Stomach (tissue), 9 donors: ENCODE measurements around the gene PRKN. TPM values are rescaled to one million over a fixed set of nuclear protein-coding genes. Genes with fewer than 3 reads are reported as not detected.

Experiments used
- DNase-seq, 2 donors: peaks; one replicate each; pipeline versions ENCODE4 v3.0.0 to v3.0.0-alpha.2; 2013 to 2019
- H3K27ac ChIP-seq, 5 donors: fragments of 200-600 bp in 4 of 5; sonication (generic) in 4 of 5; one replicate each; pipeline ENCODE4 v1.5.1; 2013 to 2019; ENCODE audit warnings: mild to moderate bottlenecking in 1 of 5, moderate library complexity in 1 of 5
- H3K27me3 ChIP-seq, 3 donors: fragments of 200-600 bp; sonication (generic); one replicate each; pipeline ENCODE4 v1.5.1; 2017 to 2019; ENCODE audit warnings: mixed run types in 1 of 3
- H3K36me3 ChIP-seq, 4 donors: fragments of 200-600 bp; sonication (generic); 1 replicate in 3 of 4; 2 replicates in 1 of 4; pipeline ENCODE4 v1.5.1; 2016 to 2019
- H3K4me1 ChIP-seq, 4 donors: fragments of 200-600 bp; sonication (generic); one replicate each; pipeline ENCODE4 v1.5.1; 2016 to 2019
- H3K4me3 ChIP-seq, 4 donors: fragments of 200-600 bp; sonication (generic) in 3 of 4; one replicate each; pipeline ENCODE4 v1.5.1; 2016 to 2019; ENCODE audit warnings: mild to moderate bottlenecking in 1 of 4
- H3K9me3 ChIP-seq, 4 donors: fragments of 200-600 bp; sonication (generic); one replicate each; pipeline ENCODE4 v1.5.1; 2016 to 2019
- EP300 ChIP-seq: sonication (generic); formaldehyde crosslinking; IDR thresholded peaks from one replicate; pipeline ENCODE4 v1.6.1; 2017; ENCODE audit warnings: antibody characterized with exemption
- POLR2A ChIP-seq, 4 donors: fragments of 450-650 bp; IDR thresholded peaks; one replicate each; pipeline ENCODE4 v1.6.1; 2016; ENCODE audit warnings: antibody characterized with exemption in 4 of 4, control low read depth in 2 of 4, mild to moderate bottlenecking in 1 of 4, moderate library complexity in 1 of 4
- POLR2AphosphoS5 ChIP-seq, 3 donors: sonication (generic); formaldehyde crosslinking; IDR thresholded peaks; one replicate each; pipeline ENCODE4 v1.6.1; 2016; ENCODE audit warnings: antibody characterized with exemption in 3 of 3
- WGBS, 5 donors: extraction: QIAGEN DNeasy Blood & Tissue Kit in 3 of 5; methylation state at CpG; one replicate each; pipeline versions ENCODE4 v1.1.5 to v1.1.7; 2013 to 2018; 5-methylcytosine and 5-hydroxymethylcytosine counted together
- intact Hi-C: fragments of 100-400 bp; cut with DNase I; formaldehyde crosslinking; loops from one replicate; pipeline ENCODE4 v1.15.1; 2023; ENCODE audit warnings: low total_unique reads
- polyA plus RNA-seq, 3 donors: library from polyadenylated mRNA; stranded (reverse); fragments of 200-250 nt; gene quantifications; one replicate each; pipeline ENCODE4 v1.2.3, GENCODE V29; 2013
- total RNA-seq, 5 donors: library from RNA; depleted of rRNA; stranded (reverse); fragments of >200 nt; gene quantifications; one replicate each; pipeline versions ENCODE4 v1.1.0 to v1.2.3, GENCODE V29; 2014 to 2016
- TF ChIP-seq, protein P1 (sequence below), 7 experiments: fragments of 450-650 bp in 4 of 7; fragments of 200-600 bp in 3 of 7; sonication (generic) in 3 of 7; IDR thresholded peaks; one replicate each; pipeline ENCODE4 v1.5.1; 2016 to 2019; ENCODE audit warnings: antibody characterized with exemption in 7 of 7, control low read depth in 2 of 7, mild to moderate bottlenecking in 1 of 7
- donor health status: healthy with polysubstance abuse.
- donor health status: Bipolar disorder and iron deficiency.
- donor health status: healthy.

The PRKN gene
- total and polyA plus RNA-seq, 8 donors, result 0.68 to 19.8 (median 9.5) TPM

DNA sequence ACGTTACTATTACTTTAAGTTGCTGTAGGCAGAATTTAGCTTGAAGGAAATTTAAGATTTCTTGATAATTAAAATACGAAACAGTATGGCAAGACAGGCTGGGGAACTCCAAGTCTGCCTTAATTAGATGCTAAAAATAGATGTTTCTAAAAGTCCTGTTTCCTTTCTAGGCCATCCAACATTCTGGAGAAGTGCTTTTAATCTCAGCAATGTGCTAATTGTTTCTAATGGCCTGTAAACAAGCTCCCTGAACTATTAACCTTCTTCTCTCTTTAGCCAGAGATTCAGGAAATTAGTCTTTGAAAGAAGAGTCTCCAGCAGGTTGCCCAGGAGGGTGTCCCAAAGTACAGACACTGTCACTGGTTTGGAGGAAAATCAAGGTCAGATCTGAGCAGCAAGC lies 776.4 kb downstream of the PRKN start:
- no peak overlapping the region for H3K4me3 ChIP-seq
- intact Hi-C loops, result no loop called here
- no peak overlapping the region for H3K27ac ChIP-seq
- no peak for DNase-seq
- no peaks in the 10 kb centered on the region for H3K27me3 ChIP-seq
- H3K9me3 ChIP-seq, result no peaks in the 10 kb centered on the region
- TF ChIP-seq POLR2AphosphoS5 (IDR thresholded peaks at IDR 0.05) (no peak), EP300 (no peak), POLR2A (IDR thresholded peaks at IDR 0.05) (no peak)
- TF ChIP-seq, protein P1, sequence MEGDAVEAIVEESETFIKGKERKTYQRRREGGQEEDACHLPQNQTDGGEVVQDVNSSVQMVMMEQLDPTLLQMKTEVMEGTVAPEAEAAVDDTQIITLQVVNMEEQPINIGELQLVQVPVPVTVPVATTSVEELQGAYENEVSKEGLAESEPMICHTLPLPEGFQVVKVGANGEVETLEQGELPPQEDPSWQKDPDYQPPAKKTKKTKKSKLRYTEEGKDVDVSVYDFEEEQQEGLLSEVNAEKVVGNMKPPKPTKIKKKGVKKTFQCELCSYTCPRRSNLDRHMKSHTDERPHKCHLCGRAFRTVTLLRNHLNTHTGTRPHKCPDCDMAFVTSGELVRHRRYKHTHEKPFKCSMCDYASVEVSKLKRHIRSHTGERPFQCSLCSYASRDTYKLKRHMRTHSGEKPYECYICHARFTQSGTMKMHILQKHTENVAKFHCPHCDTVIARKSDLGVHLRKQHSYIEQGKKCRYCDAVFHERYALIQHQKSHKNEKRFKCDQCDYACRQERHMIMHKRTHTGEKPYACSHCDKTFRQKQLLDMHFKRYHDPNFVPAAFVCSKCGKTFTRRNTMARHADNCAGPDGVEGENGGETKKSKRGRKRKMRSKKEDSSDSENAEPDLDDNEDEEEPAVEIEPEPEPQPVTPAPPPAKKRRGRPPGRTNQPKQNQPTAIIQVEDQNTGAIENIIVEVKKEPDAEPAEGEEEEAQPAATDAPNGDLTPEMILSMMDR (IDR thresholded peaks at IDR 0.05), result no peak
- peaks cover 0 to 15% (median 0%) of the 10 kb centered on the region in 4 donors for H3K4me1 ChIP-seq
- WGBS, 5 donors, result 54 to 74% (median 59%) methylated on average over 2 of the region's 2 CpGs
- no peaks in the 10 kb centered on the region for H3K36me3 ChIP-seq

DNA sequence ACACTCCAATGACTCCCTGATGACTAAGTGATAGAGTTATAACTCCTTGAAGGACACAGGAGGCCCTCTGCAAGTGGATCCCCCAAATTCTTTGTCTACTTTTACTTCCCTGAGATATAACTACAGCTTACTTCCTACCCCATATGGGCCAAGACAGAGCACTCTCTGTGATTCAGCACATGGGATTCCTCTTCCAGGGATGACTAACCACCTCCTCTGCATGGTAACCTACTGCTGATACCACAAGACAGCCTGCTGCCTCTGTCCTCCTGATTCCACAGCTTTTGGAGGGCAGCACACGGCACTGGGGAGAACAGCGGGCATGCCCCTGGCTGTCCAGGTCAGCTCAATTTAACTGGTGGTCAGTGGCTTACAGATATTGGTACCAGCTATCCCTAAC lies 778.0 kb downstream of the PRKN start:
- Histone ChIP-seq H3K27me3 (no peaks in the 10 kb centered on the region), H3K4me3 (no peak overlapping the region), H3K27ac (no peak overlapping the region), H3K36me3 (no peaks in the 10 kb centered on the region), H3K9me3 (no peaks in the 10 kb centered on the region), H3K4me1 (peaks cover 0 to 11% (median 0%) of the 10 kb centered on the region in 4 donors)
- WGBS, 5 donors, result 94 to 100% (median 98%) methylated on average over 2 of the region's 2 CpGs
- TF ChIP-seq, protein P1 (IDR thresholded peaks at IDR 0.05), result no peak
- TF ChIP-seq POLR2AphosphoS5 (IDR thresholded peaks at IDR 0.05) (no peak), POLR2A (IDR thresholded peaks at IDR 0.05) (no peak), EP300 (no peak)
- intact Hi-C loops, result no loop called here
- DNase-seq, result no peak

DNA sequence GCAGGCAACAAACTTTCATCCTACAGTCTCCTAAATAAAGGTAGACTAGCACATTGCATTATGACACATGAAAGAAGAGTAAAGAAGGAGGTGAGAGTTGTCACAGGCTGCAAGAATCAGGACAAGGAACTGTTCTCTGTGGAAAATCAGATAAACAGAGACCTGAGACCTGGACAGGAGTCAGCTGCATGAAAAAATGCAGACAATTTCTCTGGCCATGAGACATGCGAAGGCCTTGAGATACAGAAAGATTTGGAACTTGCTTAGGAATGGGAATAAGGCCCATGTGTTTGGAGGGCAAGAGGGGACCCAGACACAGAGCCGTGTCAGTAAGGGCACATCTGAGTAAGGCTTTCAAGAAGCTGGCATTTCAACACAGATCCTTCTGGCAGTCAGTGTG lies 779.1 kb downstream of the PRKN start:
- no peak for DNase-seq
- Histone ChIP-seq H3K27me3 (no peaks in the 10 kb centered on the region), H3K27ac (no peak overlapping the region), H3K9me3 (no peaks in the 10 kb centered on the region), H3K36me3 (no peaks in the 10 kb centered on the region), H3K4me3 (no peak overlapping the region), H3K4me1 (peaks cover 0 to 5% (median 0%) of the 10 kb centered on the region in 4 donors)
- 54 to 77% (median 72%) methylated on average over 2 of the region's 2 CpGs for WGBS, 5 donors
- no peak for TF ChIP-seq POLR2A (IDR thresholded peaks at IDR 0.05)
- no peak for TF ChIP-seq EP300
- no peak for TF ChIP-seq POLR2AphosphoS5 (IDR thresholded peaks at IDR 0.05)
- intact Hi-C loops, result no loop called here

DNA sequence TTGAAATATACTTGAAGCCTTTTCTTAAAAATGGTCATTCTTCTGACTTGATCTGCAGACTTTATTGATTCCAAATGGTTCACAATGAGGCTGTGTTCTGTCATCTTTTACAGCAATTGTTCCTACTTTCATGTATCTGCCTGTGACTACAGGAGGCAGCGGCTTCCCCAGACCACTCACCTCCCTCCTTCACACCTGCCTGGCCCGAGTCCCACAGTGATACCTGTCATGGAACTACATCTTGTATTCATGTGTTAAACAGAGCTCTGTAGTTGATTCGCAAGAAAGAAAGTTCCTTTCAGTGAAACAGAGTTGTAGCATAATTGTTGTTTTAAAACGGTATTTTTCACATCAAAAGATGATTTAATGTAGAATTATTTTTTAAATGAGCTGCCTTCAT lies 780.2 kb downstream of the PRKN start:
- TF ChIP-seq POLR2A (IDR thresholded peaks at IDR 0.05) (no peak), EP300 (no peak), POLR2AphosphoS5 (IDR thresholded peaks at IDR 0.05) (no peak)
- TF ChIP-seq, protein P1 (IDR thresholded peaks at IDR 0.05), result no peak

DNA sequence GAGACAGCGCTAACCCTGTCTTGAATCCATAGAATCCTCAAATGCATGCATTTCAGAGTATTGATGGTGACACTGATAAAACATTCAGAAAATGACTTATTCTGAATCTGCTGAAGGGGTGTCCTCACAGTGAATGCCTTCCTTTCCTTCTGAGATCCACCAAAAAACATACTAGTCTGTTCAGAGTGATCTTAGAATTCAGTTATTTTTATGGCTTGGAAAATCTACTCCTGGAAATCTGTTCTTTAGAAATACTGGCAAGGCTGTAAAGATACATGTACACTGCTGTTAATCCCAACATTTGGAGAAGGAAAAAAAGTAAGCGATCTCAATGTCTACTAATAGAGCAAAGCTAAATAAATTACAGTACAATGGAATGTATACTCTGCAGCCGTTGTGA lies 781.1 kb downstream of the PRKN start:
- H3K4me3 ChIP-seq, result no peak overlapping the region
- H3K27ac ChIP-seq, result no peak overlapping the region
- no peak for DNase-seq
- no peaks in the 10 kb centered on the region for H3K36me3 ChIP-seq
- H3K27me3 ChIP-seq, result no peaks in the 10 kb centered on the region
- no peak for TF ChIP-seq POLR2AphosphoS5 (IDR thresholded peaks at IDR 0.05)
- TF ChIP-seq, protein P1 (IDR thresholded peaks at IDR 0.05), result no peak
- TF ChIP-seq EP300, result no peak
- TF ChIP-seq POLR2A (IDR thresholded peaks at IDR 0.05), result no peak
- 63 to 71% (median 69%) methylated on average over 3 of the region's 3 CpGs for WGBS, 5 donors
- peaks cover 0 to 5% (median 0%) of the 10 kb centered on the region in 4 donors for H3K4me1 ChIP-seq
- intact Hi-C loops, result no loop called here
- no peaks in the 10 kb centered on the region for H3K9me3 ChIP-seq

More for the DNA sequence above, 780.2 kb downstream of the PRKN start:
- H3K27me3 ChIP-seq, result no peaks in the 10 kb centered on the region
- H3K9me3 ChIP-seq, result no peaks in the 10 kb centered on the region
- intact Hi-C loops, result no loop called here
- H3K27ac ChIP-seq, result no peak overlapping the region
- peaks cover 0 to 5% (median 0%) of the 10 kb centered on the region in 4 donors for H3K4me1 ChIP-seq
- no peak for DNase-seq
- 74 to 89% (median 80%) methylated on average over 4 of the region's 4 CpGs for WGBS, 5 donors
- H3K36me3 ChIP-seq, result no peaks in the 10 kb centered on the region
- no peak overlapping the region for H3K4me3 ChIP-seq
